ENCODE data around the gene ADI1.

DNA sequence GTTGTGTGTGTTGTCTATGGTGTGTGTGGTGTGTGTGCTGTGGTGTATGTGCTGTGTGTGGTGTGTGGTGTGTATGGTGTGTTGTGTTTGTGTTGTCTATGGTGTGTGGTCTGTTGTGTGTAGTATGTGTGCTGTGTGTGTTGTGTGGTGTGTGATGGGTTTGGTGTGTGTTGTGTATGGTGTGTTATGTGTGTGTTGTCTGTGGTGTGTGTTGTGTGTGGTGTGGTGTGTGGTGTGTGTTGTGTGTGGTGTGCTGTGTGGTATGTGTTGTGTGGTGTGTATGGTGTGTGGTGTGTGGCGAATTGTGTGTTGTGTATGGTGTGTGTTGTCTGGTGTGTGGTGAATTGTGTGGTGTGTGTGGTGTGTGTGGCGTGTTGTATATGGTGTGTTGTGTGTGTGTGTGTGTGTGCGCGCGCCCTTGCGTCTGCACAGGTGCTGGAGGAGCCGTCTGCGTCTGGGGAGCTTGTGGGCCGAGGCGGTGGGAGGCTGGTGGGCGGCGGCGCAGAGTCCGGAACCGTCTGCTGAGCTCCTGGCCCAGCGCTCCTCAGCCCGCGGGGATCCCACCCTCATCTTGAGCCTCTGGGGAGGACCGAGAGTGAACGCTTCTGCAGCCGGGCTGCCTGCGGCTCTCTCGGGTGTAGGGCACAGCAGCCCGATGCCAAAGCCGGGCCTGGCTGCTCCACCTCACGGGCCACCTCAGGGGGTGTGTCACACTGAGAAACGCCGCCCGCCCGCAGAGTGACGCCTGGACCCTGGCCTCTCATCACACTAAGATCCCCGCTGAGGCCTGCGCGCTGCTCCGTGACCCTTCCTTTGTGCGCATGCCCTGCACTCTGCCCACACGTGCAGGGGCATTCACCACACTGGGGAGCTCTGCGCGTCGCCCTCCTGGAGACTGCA lies 8.8 kb upstream of the ADI1 start:
- TF ChIP-seq POLR2A (IDR thresholded peaks at IDR 0.05; ENCODE audit: low read depth, low read length): no peak
- TF ChIP-seq TAF1 (IDR thresholded peaks at IDR 0.05; ENCODE audit: borderline replicate concordance, low read depth, low read length): no peak
- no peak for TF ChIP-seq POLR2AphosphoS5 (IDR thresholded peaks at IDR 0.05; ENCODE audit: low read depth, low read length)

All from GM12892 (cell line).